ENCODE measurements around the gene RGS10. TPM values are rescaled to one million over a fixed set of nuclear protein-coding genes. Genes with fewer than 3 reads are reported as not detected.
A peak's percentile ranks its signal among the peaks of the same experiment; 100 is the strongest.

Gene RGS10
- total and polyA plus RNA-seq, 2 experiments from 2014 or later: 16.8 to 26.8 TPM

DNA sequence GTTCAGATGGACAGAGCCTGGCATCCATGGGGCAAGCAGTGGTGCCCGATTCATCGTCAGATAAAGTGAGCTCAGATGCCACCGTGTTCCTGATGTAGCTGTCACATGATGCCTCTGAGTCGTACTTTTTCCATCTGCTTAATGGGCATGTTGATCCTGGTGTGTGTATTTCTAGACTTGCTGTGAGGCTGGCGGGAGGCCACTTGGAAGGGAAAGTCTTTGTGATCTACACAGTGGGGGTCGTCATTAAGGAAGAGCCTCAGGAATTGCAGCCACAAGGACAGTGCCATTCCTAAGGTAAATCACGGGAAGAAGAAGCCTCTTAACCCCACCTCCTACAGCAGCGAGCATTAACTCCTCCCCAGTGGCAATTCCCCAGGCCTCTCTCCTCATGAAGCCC lies 63.0 kb downstream of the RGS10 start:
- Histone ChIP-seq H3K4me2 (no peak overlapping the region), H3K4me1 (ENCODE audit: insufficient read depth) (peaks cover 6% of the 10 kb centered on the region; the same call in 1 of the 2 replicates), H4K20me1 (replicated peaks; ENCODE audit: insufficient read depth) (no peaks in the 10 kb centered on the region), H3F3A (replicated peaks; ENCODE audit: low read depth) (no peaks in the 10 kb centered on the region), H3K79me2 (replicated peaks; ENCODE audit: insufficient read depth) (no peaks in the 10 kb centered on the region), H2AFZ (no peak overlapping the region), H3K27me3 (ENCODE audit: insufficient read depth) (peaks cover 41% of the 10 kb centered on the region), H3K36me3 (ENCODE audit: insufficient read depth) (no peaks in the 10 kb centered on the region), H3K9me2 (ENCODE audit: insufficient read depth) (no peaks in the 10 kb centered on the region), H3K4me3 (no peak overlapping the region), H3K27ac (ENCODE audit: low read depth) (no peak overlapping the region)
- peaks cover 66% of the 10 kb centered on the region for H3K27me3 Mint-ChIP-seq (ENCODE audit: insufficient read depth, low read depth, poor library complexity)
- 0 out of 3 replicates have a peak, but pooled peaks cover 2% of the 10 kb centered on the region for H3K9me3 Mint-ChIP-seq
- 0 out of 3 replicates have a peak overlapping the region, but pooled peaks have one; percentile 1 for H3K4me3 Mint-ChIP-seq
- no peaks in the 10 kb centered on the region for H3K36me3 Mint-ChIP-seq (ENCODE audit: low read depth)
- no peak overlapping the region for H3K27ac Mint-ChIP-seq
- peak; percentile 46; the same call in 1 of the 2 replicates for TF ChIP-seq CREB1 (CRISPR knock-in tag; IDR thresholded peaks at IDR 0.05; ENCODE audit: low read depth)
- TF ChIP-seq, protein P1, sequence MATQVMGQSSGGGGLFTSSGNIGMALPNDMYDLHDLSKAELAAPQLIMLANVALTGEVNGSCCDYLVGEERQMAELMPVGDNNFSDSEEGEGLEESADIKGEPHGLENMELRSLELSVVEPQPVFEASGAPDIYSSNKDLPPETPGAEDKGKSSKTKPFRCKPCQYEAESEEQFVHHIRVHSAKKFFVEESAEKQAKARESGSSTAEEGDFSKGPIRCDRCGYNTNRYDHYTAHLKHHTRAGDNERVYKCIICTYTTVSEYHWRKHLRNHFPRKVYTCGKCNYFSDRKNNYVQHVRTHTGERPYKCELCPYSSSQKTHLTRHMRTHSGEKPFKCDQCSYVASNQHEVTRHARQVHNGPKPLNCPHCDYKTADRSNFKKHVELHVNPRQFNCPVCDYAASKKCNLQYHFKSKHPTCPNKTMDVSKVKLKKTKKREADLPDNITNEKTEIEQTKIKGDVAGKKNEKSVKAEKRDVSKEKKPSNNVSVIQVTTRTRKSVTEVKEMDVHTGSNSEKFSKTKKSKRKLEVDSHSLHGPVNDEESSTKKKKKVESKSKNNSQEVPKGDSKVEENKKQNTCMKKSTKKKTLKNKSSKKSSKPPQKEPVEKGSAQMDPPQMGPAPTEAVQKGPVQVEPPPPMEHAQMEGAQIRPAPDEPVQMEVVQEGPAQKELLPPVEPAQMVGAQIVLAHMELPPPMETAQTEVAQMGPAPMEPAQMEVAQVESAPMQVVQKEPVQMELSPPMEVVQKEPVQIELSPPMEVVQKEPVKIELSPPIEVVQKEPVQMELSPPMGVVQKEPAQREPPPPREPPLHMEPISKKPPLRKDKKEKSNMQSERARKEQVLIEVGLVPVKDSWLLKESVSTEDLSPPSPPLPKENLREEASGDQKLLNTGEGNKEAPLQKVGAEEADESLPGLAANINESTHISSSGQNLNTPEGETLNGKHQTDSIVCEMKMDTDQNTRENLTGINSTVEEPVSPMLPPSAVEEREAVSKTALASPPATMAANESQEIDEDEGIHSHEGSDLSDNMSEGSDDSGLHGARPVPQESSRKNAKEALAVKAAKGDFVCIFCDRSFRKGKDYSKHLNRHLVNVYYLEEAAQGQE (IDR thresholded peaks at IDR 0.05; ENCODE audit: unreplicated experiment): no peak
- no peak for TF ChIP-seq ZNF114 (CRISPR knock-in tag; IDR thresholded peaks at IDR 0.05)
- TF ChIP-seq, protein P2, sequence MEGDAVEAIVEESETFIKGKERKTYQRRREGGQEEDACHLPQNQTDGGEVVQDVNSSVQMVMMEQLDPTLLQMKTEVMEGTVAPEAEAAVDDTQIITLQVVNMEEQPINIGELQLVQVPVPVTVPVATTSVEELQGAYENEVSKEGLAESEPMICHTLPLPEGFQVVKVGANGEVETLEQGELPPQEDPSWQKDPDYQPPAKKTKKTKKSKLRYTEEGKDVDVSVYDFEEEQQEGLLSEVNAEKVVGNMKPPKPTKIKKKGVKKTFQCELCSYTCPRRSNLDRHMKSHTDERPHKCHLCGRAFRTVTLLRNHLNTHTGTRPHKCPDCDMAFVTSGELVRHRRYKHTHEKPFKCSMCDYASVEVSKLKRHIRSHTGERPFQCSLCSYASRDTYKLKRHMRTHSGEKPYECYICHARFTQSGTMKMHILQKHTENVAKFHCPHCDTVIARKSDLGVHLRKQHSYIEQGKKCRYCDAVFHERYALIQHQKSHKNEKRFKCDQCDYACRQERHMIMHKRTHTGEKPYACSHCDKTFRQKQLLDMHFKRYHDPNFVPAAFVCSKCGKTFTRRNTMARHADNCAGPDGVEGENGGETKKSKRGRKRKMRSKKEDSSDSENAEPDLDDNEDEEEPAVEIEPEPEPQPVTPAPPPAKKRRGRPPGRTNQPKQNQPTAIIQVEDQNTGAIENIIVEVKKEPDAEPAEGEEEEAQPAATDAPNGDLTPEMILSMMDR (conservative IDR thresholded peaks at IDR 0.05; ENCODE audit: low read depth in 2 of 2): no peak
- no peak for TF ChIP-seq JUNB (IDR thresholded peaks at IDR 0.05; ENCODE audit: unreplicated experiment)
- TF ChIP-seq ZNF331 (CRISPR knock-in tag; IDR thresholded peaks at IDR 0.05; ENCODE audit: low read depth): no peak
- TF ChIP-seq, protein P3, sequence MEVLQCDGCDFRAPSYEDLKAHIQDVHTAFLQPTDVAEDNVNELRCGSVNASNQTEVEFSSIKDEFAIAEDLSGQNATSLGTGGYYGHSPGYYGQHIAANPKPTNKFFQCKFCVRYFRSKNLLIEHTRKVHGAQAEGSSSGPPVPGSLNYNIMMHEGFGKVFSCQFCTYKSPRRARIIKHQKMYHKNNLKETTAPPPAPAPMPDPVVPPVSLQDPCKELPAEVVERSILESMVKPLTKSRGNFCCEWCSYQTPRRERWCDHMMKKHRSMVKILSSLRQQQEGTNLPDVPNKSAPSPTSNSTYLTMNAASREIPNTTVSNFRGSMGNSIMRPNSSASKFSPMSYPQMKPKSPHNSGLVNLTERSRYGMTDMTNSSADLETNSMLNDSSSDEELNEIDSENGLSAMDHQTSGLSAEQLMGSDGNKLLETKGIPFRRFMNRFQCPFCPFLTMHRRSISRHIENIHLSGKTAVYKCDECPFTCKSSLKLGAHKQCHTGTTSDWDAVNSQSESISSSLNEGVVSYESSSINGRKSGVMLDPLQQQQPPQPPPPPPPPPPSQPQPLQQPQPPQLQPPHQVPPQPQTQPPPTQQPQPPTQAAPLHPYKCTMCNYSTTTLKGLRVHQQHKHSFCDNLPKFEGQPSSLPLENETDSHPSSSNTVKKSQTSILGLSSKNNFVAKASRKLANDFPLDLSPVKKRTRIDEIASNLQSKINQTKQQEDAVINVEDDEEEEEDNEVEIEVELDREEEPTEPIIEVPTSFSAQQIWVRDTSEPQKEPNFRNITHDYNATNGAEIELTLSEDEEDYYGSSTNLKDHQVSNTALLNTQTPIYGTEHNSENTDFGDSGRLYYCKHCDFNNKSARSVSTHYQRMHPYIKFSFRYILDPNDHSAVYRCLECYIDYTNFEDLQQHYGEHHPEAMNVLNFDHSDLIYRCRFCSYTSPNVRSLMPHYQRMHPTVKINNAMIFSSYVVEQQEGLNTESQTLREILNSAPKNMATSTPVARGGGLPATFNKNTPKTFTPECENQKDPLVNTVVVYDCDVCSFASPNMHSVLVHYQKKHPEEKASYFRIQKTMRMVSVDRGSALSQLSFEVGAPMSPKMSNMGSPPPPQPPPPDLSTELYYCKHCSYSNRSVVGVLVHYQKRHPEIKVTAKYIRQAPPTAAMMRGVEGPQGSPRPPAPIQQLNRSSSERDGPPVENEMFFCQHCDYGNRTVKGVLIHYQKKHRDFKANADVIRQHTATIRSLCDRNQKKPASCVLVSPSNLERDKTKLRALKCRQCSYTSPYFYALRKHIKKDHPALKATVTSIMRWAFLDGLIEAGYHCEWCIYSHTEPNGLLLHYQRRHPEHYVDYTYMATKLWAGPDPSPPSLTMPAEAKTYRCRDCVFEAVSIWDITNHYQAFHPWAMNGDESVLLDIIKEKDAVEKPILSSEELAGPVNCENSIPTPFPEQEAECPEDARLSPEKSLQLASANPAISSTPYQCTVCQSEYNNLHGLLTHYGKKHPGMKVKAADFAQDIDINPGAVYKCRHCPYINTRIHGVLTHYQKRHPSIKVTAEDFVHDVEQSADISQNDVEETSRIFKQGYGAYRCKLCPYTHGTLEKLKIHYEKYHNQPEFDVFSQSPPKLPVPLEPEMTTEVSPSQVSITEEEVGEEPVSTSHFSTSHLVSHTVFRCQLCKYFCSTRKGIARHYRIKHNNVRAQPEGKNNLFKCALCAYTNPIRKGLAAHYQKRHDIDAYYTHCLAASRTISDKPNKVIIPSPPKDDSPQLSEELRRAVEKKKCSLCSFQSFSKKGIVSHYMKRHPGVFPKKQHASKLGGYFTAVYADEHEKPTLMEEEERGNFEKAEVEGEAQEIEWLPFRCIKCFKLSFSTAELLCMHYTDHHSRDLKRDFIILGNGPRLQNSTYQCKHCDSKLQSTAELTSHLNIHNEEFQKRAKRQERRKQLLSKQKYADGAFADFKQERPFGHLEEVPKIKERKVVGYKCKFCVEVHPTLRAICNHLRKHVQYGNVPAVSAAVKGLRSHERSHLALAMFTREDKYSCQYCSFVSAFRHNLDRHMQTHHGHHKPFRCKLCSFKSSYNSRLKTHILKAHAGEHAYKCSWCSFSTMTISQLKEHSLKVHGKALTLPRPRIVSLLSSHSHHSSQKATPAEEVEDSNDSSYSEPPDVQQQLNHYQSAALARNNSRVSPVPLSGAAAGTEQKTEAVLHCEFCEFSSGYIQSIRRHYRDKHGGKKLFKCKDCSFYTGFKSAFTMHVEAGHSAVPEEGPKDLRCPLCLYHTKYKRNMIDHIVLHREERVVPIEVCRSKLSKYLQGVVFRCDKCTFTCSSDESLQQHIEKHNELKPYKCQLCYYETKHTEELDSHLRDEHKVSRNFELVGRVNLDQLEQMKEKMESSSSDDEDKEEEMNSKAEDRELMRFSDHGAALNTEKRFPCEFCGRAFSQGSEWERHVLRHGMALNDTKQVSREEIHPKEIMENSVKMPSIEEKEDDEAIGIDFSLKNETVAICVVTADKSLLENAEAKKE (CRISPR knock-in tag; IDR thresholded peaks at IDR 0.05): no peak
- TF ChIP-seq, protein P4, sequence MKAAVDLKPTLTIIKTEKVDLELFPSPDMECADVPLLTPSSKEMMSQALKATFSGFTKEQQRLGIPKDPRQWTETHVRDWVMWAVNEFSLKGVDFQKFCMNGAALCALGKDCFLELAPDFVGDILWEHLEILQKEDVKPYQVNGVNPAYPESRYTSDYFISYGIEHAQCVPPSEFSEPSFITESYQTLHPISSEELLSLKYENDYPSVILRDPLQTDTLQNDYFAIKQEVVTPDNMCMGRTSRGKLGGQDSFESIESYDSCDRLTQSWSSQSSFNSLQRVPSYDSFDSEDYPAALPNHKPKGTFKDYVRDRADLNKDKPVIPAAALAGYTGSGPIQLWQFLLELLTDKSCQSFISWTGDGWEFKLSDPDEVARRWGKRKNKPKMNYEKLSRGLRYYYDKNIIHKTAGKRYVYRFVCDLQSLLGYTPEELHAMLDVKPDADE (IDR thresholded peaks at IDR 0.05): no peak
- TF ChIP-seq EZH2phosphoT487 (IDR thresholded peaks at IDR 0.05; ENCODE audit: unreplicated experiment): no peak
- TF ChIP-seq EZH2 (IDR thresholded peaks at IDR 0.05; ENCODE audit: low read depth, unreplicated experiment): no peak
- no peak for TF ChIP-seq POLR2AphosphoS5 (IDR thresholded peaks at IDR 0.05; ENCODE audit: low read depth)
- no peak for TF ChIP-seq STAT1 (IDR thresholded peaks at IDR 0.05; ENCODE audit: unreplicated experiment)
- TF ChIP-seq NANOG (IDR thresholded peaks at IDR 0.05; ENCODE audit: borderline replicate concordance): 0 out of 2 replicates have a peak, but pooled peaks have one; percentile 12
- H3K4me1 Mint-ChIP-seq: peaks cover 20% of the 10 kb centered on the region; the same call in 2 of the 3 replicates
- ATAC-seq: peak; percentile 96
- peak; percentile 80 for DNase-seq (ENCODE audit: low spot score)
